ENCODE data around the gene RNF145. TPM values are rescaled to one million over a fixed set of nuclear protein-coding genes. Genes with fewer than 3 reads are reported as not detected.
A peak's percentile ranks its signal among the peaks of the same experiment; 100 is the strongest.
"Not testable (repeated sequence)": the region's sequence is repeated elsewhere in the genome, so short reads cannot be mapped to it uniquely, and the experiment has no call there.

The RNF145 gene
- total and polyA plus RNA-seq, 8 donors: 7.0 to 96.9 (median 45.8) TPM

- H3K4me1 ChIP-seq: no peaks in the 10 kb centered on the region
- no peak for TF ChIP-seq POLR2A (IDR thresholded peaks at IDR 0.05)
- no peak for TF ChIP-seq POLR2AphosphoS5 (IDR thresholded peaks at IDR 0.05)
- no peak for TF ChIP-seq EP300 (IDR thresholded peaks at IDR 0.05)
- TF ChIP-seq, protein P1, sequence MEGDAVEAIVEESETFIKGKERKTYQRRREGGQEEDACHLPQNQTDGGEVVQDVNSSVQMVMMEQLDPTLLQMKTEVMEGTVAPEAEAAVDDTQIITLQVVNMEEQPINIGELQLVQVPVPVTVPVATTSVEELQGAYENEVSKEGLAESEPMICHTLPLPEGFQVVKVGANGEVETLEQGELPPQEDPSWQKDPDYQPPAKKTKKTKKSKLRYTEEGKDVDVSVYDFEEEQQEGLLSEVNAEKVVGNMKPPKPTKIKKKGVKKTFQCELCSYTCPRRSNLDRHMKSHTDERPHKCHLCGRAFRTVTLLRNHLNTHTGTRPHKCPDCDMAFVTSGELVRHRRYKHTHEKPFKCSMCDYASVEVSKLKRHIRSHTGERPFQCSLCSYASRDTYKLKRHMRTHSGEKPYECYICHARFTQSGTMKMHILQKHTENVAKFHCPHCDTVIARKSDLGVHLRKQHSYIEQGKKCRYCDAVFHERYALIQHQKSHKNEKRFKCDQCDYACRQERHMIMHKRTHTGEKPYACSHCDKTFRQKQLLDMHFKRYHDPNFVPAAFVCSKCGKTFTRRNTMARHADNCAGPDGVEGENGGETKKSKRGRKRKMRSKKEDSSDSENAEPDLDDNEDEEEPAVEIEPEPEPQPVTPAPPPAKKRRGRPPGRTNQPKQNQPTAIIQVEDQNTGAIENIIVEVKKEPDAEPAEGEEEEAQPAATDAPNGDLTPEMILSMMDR (IDR thresholded peaks at IDR 0.05): no peak
- no peaks in the 10 kb centered on the region for H3K9me3 ChIP-seq
- no peaks in the 10 kb centered on the region for H3K27me3 ChIP-seq
- no peak overlapping the region for H3K27ac ChIP-seq
- WGBS, 5 donors: 79 to 87% (median 83%) methylated on average over 4 of the region's 4 CpGs
- no peak for DNase-seq
- intact Hi-C loops (cut with DNase I; ENCODE audit: low total_unique reads): no loop called here
- no peak overlapping the region for H3K4me3 ChIP-seq
- no peaks in the 10 kb centered on the region for H3K36me3 ChIP-seq
Measured at GRCh38 chr5:159240301-159240870, 31.0 kb upstream of the RNF145 start.

DNA sequence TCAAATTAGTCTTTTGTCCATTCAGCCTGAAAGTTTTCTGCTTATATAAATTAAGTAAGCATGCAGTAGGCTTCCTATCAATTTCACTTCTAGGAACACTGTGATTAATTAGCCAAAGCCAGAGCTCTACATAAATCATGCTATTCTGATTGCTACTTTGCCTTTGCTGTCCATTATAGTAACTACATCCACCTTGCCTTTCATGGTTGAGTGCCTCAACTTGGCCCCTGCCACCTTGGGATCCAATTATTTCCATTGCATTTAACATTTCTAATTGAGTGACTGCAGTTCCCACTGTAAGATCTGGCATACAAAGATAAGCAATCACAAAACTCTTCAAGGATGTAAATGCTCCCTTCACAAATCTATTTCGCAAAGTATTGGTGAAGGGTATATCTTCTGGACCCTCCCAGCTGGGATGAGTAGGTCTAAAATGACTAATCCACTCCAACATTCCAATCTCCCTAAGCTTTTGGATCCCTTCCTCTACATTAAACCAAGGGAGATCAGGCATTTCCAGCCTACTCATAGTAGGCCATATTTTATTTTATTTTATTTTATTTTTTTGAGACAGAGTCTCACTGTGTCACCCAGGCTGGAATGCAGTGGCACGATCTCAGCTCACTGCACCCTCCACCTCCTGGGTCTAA is 26.6 kb upstream of the RNF145 start:
- intact Hi-C loops (cut with DNase I; ENCODE audit: low total_unique reads); H3K4me1 ChIP-seq; DNase-seq; H3K27me3 ChIP-seq; H3K36me3 ChIP-seq; H3K4me3 ChIP-seq; H3K9me3 ChIP-seq; H3K27ac ChIP-seq: not testable (repeated sequence)
- 88 to 98% (median 94%) methylated on average over 2 of the region's 2 CpGs for WGBS, 5 donors

DNA sequence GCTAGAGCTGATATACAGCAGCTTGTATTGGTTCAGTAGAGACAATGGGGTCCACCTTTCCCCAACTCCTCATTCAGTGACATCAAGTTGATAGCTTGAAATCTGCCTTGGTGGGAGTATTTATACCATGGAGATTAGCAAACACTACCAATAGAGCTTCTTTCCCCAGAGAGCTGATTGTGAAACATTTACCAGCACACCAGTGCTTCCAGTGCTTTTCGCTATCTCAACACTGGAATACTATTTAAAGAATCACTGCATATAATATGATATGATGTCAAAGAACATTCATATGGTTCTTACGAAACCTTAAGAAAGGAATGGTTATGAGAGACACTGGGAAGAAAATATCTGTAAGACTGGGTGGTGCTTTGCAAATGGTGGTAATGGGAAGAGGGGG is 21.8 kb upstream of the RNF145 start:
- no peak for TF ChIP-seq EP300 (IDR thresholded peaks at IDR 0.05)
- no peak for TF ChIP-seq POLR2AphosphoS5 (IDR thresholded peaks at IDR 0.05)
- TF ChIP-seq POLR2A (IDR thresholded peaks at IDR 0.05): no peak
- TF ChIP-seq, protein P1 (IDR thresholded peaks at IDR 0.05): no peak
- Histone ChIP-seq H3K4me3 (no peak overlapping the region), H3K4me1 (no peaks in the 10 kb centered on the region), H3K27ac (no peak overlapping the region), H3K9me3 (no peaks in the 10 kb centered on the region), H3K36me3 (no peaks in the 10 kb centered on the region), H3K27me3 (no peaks in the 10 kb centered on the region)
- intact Hi-C loops (cut with DNase I; ENCODE audit: low total_unique reads): no loop called here
- 91 to 98% (median 93%) methylated on average over 2 of the region's 2 CpGs for WGBS, 5 donors
- no peak for DNase-seq

GRCh38 chr5:159230657-159231056 is 21.3 kb upstream of the RNF145 start:
- no peak for TF ChIP-seq POLR2AphosphoS5 (IDR thresholded peaks at IDR 0.05)
- TF ChIP-seq EP300 (IDR thresholded peaks at IDR 0.05): no peak
- TF ChIP-seq, protein P1 (IDR thresholded peaks at IDR 0.05): no peak
- no peak for TF ChIP-seq POLR2A (IDR thresholded peaks at IDR 0.05)
- H3K27ac ChIP-seq: no peak overlapping the region
- no peaks in the 10 kb centered on the region for H3K9me3 ChIP-seq
- intact Hi-C loops (cut with DNase I; ENCODE audit: low total_unique reads): no loop called here
- DNase-seq: peak in 1 of 2 donors; percentile 11
- H3K27me3 ChIP-seq: no peaks in the 10 kb centered on the region
- H3K4me1 ChIP-seq: no peaks in the 10 kb centered on the region
- WGBS, 5 donors: 56 to 74% (median 66%) methylated on average over 3 of the region's 3 CpGs
- no peak overlapping the region for H3K4me3 ChIP-seq
- H3K36me3 ChIP-seq: no peaks in the 10 kb centered on the region

DNA sequence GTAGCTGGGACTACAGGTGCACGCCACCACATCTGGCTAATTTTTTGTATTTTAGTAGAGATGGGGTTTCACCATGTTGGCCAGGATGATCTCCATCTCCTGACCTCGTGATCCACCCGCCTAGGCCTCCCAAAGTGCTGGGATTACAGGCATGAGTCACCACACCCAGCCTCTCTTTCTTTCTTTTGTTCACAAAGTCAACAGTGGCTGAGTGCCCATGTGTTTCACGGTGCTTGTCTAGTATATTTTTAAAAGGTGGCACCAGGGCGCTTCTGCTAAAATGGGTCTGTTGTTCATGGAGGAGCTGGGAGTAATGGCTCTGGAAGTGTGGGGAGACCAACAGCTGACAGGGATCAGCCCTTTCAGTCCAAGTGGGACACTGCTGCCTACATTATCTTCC is 18.7 kb upstream of the RNF145 start:
- intact Hi-C loops (cut with DNase I; ENCODE audit: low total_unique reads); H3K9me3 ChIP-seq; DNase-seq; H3K4me1 ChIP-seq; H3K36me3 ChIP-seq; H3K27me3 ChIP-seq; H3K27ac ChIP-seq; H3K4me3 ChIP-seq: not testable (repeated sequence)
- 48 to 87% (median 60%) methylated on average over 5 of the region's 5 CpGs for WGBS, 5 donors
